IMR-90 (cell line): ENCODE results near the gene CEACAM6. TPM values are rescaled to one million over a fixed set of nuclear protein-coding genes. Genes with fewer than 3 reads are reported as not detected.

Experiments
- ATAC-seq: fragments of 200-7000 bp; cut with Tn5 transposase; 2 replicates; pipeline ENCODE4 v1.9.1; 2020; ENCODE audit warnings: low read depth, mild to moderate bottlenecking, moderate library complexity
- BruUV-seq: library from RNA; stranded (reverse); fragments of 400-500 nt; replicated peaks from 2 replicates; lab custom pipeline; 2021; lab: Mats Ljungman, UMichigan
- CTCF ChIA-PET: fragments of 300-600 bp; formaldehyde crosslinking; extraction: SDS; loops from one replicate; lab custom pipeline; 2021; ENCODE audit warnings: antibody characterized with exemption; lab: Yijun Ruan, JAX
- POLR2A ChIA-PET: fragments of 300-600 bp; sonication (Branson Sonifier 250); formaldehyde crosslinking; loops from one replicate; lab custom pipeline; 2022; ENCODE audit warnings: antibody characterized with exemption; ENCODE audit not compliant: unreplicated experiment; lab: Charles Lee
- DNase-seq: peaks from one replicate; pipeline ENCODE4 v3.0.0; 2013
- H2AFZ ChIP-seq: replicated peaks from 2 replicates; pipeline ENCODE3; 2013; ENCODE audit warnings: low read length, mild to moderate bottlenecking; ENCODE audit not compliant: poor library complexity
- H2AK5ac ChIP-seq: 2 replicates; pipeline ENCODE4 v1.6.1; 2013; ENCODE audit warnings: low read depth, low read length, inconsistent platforms
- H2AK9ac ChIP-seq: replicated peaks from 2 replicates; pipeline ENCODE3; 2013; ENCODE audit warnings: mild to moderate bottlenecking, low read depth, low read length, moderate library complexity; ENCODE audit not compliant: poor library complexity
- H2BK120ac ChIP-seq: 2 replicates; pipeline ENCODE4 v1.6.1; 2013; ENCODE audit warnings: low read depth, low read length, inconsistent platforms
- H2BK15ac ChIP-seq: 3 replicates; pipeline ENCODE4 v1.6.1; 2013; ENCODE audit warnings: low read depth, low read length, inconsistent platforms
- H2BK20ac ChIP-seq: 2 replicates; pipeline ENCODE4 v1.6.1; 2013; ENCODE audit warnings: low read depth, mild to moderate bottlenecking, inconsistent platforms, low read length, moderate library complexity
- H2BK5ac ChIP-seq: 2 replicates; pipeline ENCODE4 v1.6.1; 2013; ENCODE audit warnings: mild to moderate bottlenecking, low read depth, low read length, inconsistent platforms; ENCODE audit not compliant: poor library complexity, severe bottlenecking
- H3K14ac ChIP-seq: replicated peaks from 2 replicates; pipeline ENCODE4 v1.6.1; 2013; ENCODE audit warnings: low read depth, low read length, inconsistent platforms
- H3K18ac ChIP-seq: 2 replicates; pipeline ENCODE4 v1.6.1; 2013; ENCODE audit warnings: low read depth, low read length, control low read depth
- H3K23ac ChIP-seq: 2 replicates; pipeline ENCODE4 v1.6.1; 2013; ENCODE audit warnings: low read depth, low read length, inconsistent platforms
- H3K27ac ChIP-seq: 2 replicates; pipeline ENCODE4 v1.5.1; 2013; ENCODE audit warnings: mild to moderate bottlenecking, control low read depth, low read length; ENCODE audit not compliant: insufficient read depth
- H3K27me3 ChIP-seq: 2 replicates; pipeline ENCODE4 v1.6.1; 2013; ENCODE audit warnings: low read length; ENCODE audit not compliant: control insufficient read depth, insufficient read depth
- H3K36me3 ChIP-seq: 2 replicates; pipeline ENCODE4 v1.6.1; 2013; ENCODE audit warnings: low read length, mixed read lengths; ENCODE audit not compliant: control insufficient read depth, insufficient read depth
- H3K4ac ChIP-seq: 2 replicates; pipeline ENCODE4 v1.6.1; 2013; ENCODE audit warnings: low read depth, low read length, inconsistent platforms
- H3K4me1 ChIP-seq: 2 replicates; pipeline ENCODE4 v1.6.1; 2013; ENCODE audit warnings: low read length, mixed read lengths; ENCODE audit not compliant: control insufficient read depth, insufficient read depth
- H3K4me2 ChIP-seq: 2 replicates; pipeline ENCODE4 v1.6.1; 2013; ENCODE audit warnings: low read depth, mild to moderate bottlenecking, control low read depth, low read length, moderate library complexity
- H3K4me3 ChIP-seq: 2 replicates; pipeline ENCODE4 v1.5.1; 2013; ENCODE audit warnings: low read depth, mild to moderate bottlenecking, control low read depth, low read length, moderate library complexity; ENCODE audit not compliant: insufficient read depth
- H3K56ac ChIP-seq: 2 replicates; pipeline ENCODE4 v1.6.1; 2013; ENCODE audit warnings: low read length, inconsistent platforms; ENCODE audit not compliant: insufficient read depth; ENCODE audit errors: extremely low read depth
- H3K79me1 ChIP-seq, 2 experiments: 2 replicates each; pipeline ENCODE4 v1.6.1; 2013; ENCODE audit warnings: low read length in 2 of 2, inconsistent platforms in 1 of 2, low read depth in 1 of 2
- H3K9ac ChIP-seq: 2 replicates; pipeline ENCODE4 v1.6.1; 2013; ENCODE audit warnings: low read depth, low read length, control low read depth
- H3K9me1 ChIP-seq: 2 replicates; pipeline ENCODE4 v1.6.1; 2013; ENCODE audit warnings: low read length, inconsistent platforms; ENCODE audit not compliant: insufficient read depth
- H3K9me3 ChIP-seq: 2 replicates; pipeline ENCODE4 v1.6.1; 2013; ENCODE audit warnings: low read length; ENCODE audit not compliant: control insufficient read depth, insufficient read depth
- H4K20me1 ChIP-seq: 2 replicates; pipeline ENCODE4 v1.6.1; 2013; ENCODE audit warnings: low read length, inconsistent platforms; ENCODE audit not compliant: insufficient read depth
- H4K5ac ChIP-seq: 2 replicates; pipeline ENCODE4 v1.6.1; 2013; ENCODE audit warnings: mild to moderate bottlenecking, low read depth, low read length, control low read depth
- H4K8ac ChIP-seq, 2 experiments: 2 replicates each; pipeline ENCODE4 v1.6.1; 2013; ENCODE audit warnings: low read depth in 2 of 2, low read length in 2 of 2, control low read depth in 1 of 2, inconsistent platforms in 1 of 2
- H4K91ac ChIP-seq: 2 replicates; pipeline ENCODE4 v1.6.1; 2013; ENCODE audit warnings: low read depth, low read length, inconsistent platforms; ENCODE audit not compliant: insufficient read depth
- BHLHE40 ChIP-seq: fragments of 150-350 bp; IDR thresholded peaks from 2 replicates; pipeline ENCODE4 v1.6.1; 2016; ENCODE audit warnings: mild to moderate bottlenecking, low read depth, low read length
- CEBPB ChIP-seq: IDR thresholded peaks from 2 replicates; pipeline ENCODE4 v1.6.1; 2012; ENCODE audit warnings: low read depth, low read length, improper control_type of control experiment
- CHD1 ChIP-seq: IDR thresholded peaks from 2 replicates; pipeline ENCODE4 v1.6.1; 2012; ENCODE audit warnings: low read depth, low read length, improper control_type of control experiment
- FOS ChIP-seq: fragments of 150-350 bp; IDR thresholded peaks from 2 replicates; pipeline ENCODE4 v1.6.1; 2016; ENCODE audit warnings: low read depth, low read length
- MAFK ChIP-seq: IDR thresholded peaks from 2 replicates; pipeline ENCODE4 v1.6.1; 2012; ENCODE audit warnings: low read depth, low read length, improper control_type of control experiment
- MAZ ChIP-seq: IDR thresholded peaks from 2 replicates; pipeline ENCODE4 v1.6.1; 2012; ENCODE audit warnings: low read depth, mild to moderate bottlenecking, low read length, improper control_type of control experiment, moderate library complexity, borderline replicate concordance
- MXI1 ChIP-seq: IDR thresholded peaks from 2 replicates; pipeline ENCODE4 v1.6.1; 2012; ENCODE audit warnings: low read depth, mild to moderate bottlenecking, low read length, moderate library complexity, borderline replicate concordance
- NFE2L2 ChIP-seq: fragments of 150-350 bp; IDR thresholded peaks from 2 replicates; pipeline ENCODE4 v1.6.1; 2016; ENCODE audit warnings: low read depth, mild to moderate bottlenecking, low read length
- POLR2A ChIP-seq: IDR thresholded peaks from 2 replicates; pipeline ENCODE4 v1.6.1; 2012; ENCODE audit warnings: mild to moderate bottlenecking, low read depth, low read length
- RCOR1 ChIP-seq: IDR thresholded peaks from 2 replicates; pipeline ENCODE4 v1.6.1; 2012; ENCODE audit warnings: mild to moderate bottlenecking, low read length, improper control_type of control experiment; ENCODE audit not compliant: insufficient replicate concordance
- RFX5 ChIP-seq: IDR thresholded peaks from 2 replicates; pipeline ENCODE4 v1.8.0; 2012; ENCODE audit warnings: low read depth, mild to moderate bottlenecking, low read length, moderate library complexity
- SMC3 ChIP-seq: fragments of 150-350 bp; IDR thresholded peaks from 2 replicates; pipeline ENCODE4 v1.6.1; 2016; ENCODE audit warnings: low read depth, mild to moderate bottlenecking, antibody characterized with exemption, low read length, moderate library complexity
- WGBS, 2 experiments: methylation state at CpG; one replicate each; pipeline versions ENCODE4 v1.1.5 to v1.1.7; 2013; ENCODE audit warnings: missing lambda C conversion rate in 2 of 2; ENCODE audit not compliant: insufficient read length in 1 of 2; ENCODE audit errors: extremely low coverage in 2 of 2; 5-methylcytosine and 5-hydroxymethylcytosine counted together
- dilution Hi-C: fragments of 300-500 bp; cut with HindIII; formaldehyde crosslinking; loops from one replicate; pipeline ENCODE4 v1.14.3; 2018; ENCODE audit warnings: low sequenced_read_pairs; ENCODE audit not compliant: unreplicated experiment
- in situ Hi-C: fragments of 300-500 bp; cut with MboI; formaldehyde crosslinking; loops from 3 replicates; pipeline ENCODE4 v1.14.3; 2019; ENCODE audit warnings: low sequenced_read_pairs, inconsistent platforms, mixed read lengths
- intact Hi-C: fragments of 100-400 bp; cut with micrococcal nuclease; formaldehyde crosslinking; loops from 2 replicates; pipeline ENCODE4 v1.10.0; 2022
- polyA plus RNA-seq, 3 experiments: library from polyadenylated mRNA; depleted of rRNA; stranded (reverse); fragments of >200 nt; gene quantifications; 2 replicates each; pipeline ENCODE4 v1.2.3, GENCODE V29; 2012; ENCODE audit warnings: low replicate concordance in 1 of 3
- total RNA-seq: library from RNA; depleted of rRNA; stranded (reverse); fragments of >200 nt; gene quantifications from 2 replicates; pipeline ENCODE4 v1.2.3, GENCODE V29; 2012
- TF ChIP-seq, protein P1 (sequence below): conservative IDR thresholded peaks from 2 replicates; pipeline ENCODE4 v1.5.1; 2012; ENCODE audit warnings: mild to moderate bottlenecking, low read depth, low read length, improper control_type of control experiment
- TF ChIP-seq, protein P2 (sequence below): fragments of 150-350 bp; IDR thresholded peaks from 2 replicates; pipeline ENCODE4 v1.6.1; 2016; ENCODE audit warnings: low read depth, mild to moderate bottlenecking, low read length, moderate library complexity, borderline replicate concordance
- TF ChIP-seq, protein P3 (sequence below): fragments of 150-350 bp; IDR thresholded peaks from 2 replicates; pipeline ENCODE4 v1.6.1; 2017; ENCODE audit warnings: mild to moderate bottlenecking, antibody characterized with exemption, low read length, low read depth

The CEACAM6 gene
- total and polyA plus RNA-seq, 2 of the 4 experiments (the other 2 are of a cell fraction) = not detected

DNA sequence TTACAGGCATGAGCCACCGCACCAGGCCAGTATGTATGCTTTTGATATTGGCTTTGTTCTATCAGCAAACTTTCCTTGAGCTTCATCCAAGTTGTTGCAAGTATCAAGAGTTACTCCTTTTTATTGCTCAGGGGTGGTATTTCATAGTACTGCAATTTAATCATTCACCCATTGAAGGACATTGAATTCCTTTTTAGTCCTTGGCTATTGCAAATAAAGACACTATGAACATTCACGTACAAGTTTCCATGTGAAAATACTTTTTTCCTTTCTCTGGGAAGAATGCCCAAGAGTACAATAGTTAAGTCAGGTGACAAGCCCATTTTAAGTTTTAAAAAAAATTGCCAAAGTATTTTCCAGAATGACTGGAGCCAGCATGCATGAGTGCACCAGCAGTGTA, 61.4 kb downstream of the CEACAM6 start:
- Histone ChIP-seq H2AK5ac (no peak overlapping the region), H3K18ac (no peak overlapping the region), H4K91ac (no peak overlapping the region), H3K27ac (no peak overlapping the region), H3K36me3 (no peaks in the 10 kb centered on the region), H3K56ac (no peak overlapping the region), H4K8ac (no peak overlapping the region), H3K4me1 (no peaks in the 10 kb centered on the region), H3K79me1 (no peaks in the 10 kb centered on the region), H3K4me2 (no peak overlapping the region), H3K14ac (no peak overlapping the region), H3K9me1 (no peaks in the 10 kb centered on the region), H4K5ac (no peak overlapping the region), H2BK5ac (no peak overlapping the region), H3K27me3 (no peaks in the 10 kb centered on the region; the same call in 1 of the 2 replicates), H2BK20ac (no peak overlapping the region), H2BK15ac (no peak overlapping the region), H2BK120ac (no peak overlapping the region), H2AFZ (no peak overlapping the region), H3K4me3 (no peak overlapping the region), H2AK9ac (no peak overlapping the region), H3K9me3 (no peaks in the 10 kb centered on the region), H3K9ac (no peak overlapping the region), H3K23ac (no peak overlapping the region), H4K20me1 (no peaks in the 10 kb centered on the region), H3K4ac (no peak overlapping the region)
- ATAC-seq = no peak
- dilution Hi-C loops = no loop called here
- ChIA-PET POLR2A (no interaction called here), CTCF (no interaction called here)
- no peak for DNase-seq
- intact Hi-C loops = no loop called here
- TF ChIP-seq RFX5 = no peak
- TF ChIP-seq FOS = no peak
- TF ChIP-seq, protein P1, sequence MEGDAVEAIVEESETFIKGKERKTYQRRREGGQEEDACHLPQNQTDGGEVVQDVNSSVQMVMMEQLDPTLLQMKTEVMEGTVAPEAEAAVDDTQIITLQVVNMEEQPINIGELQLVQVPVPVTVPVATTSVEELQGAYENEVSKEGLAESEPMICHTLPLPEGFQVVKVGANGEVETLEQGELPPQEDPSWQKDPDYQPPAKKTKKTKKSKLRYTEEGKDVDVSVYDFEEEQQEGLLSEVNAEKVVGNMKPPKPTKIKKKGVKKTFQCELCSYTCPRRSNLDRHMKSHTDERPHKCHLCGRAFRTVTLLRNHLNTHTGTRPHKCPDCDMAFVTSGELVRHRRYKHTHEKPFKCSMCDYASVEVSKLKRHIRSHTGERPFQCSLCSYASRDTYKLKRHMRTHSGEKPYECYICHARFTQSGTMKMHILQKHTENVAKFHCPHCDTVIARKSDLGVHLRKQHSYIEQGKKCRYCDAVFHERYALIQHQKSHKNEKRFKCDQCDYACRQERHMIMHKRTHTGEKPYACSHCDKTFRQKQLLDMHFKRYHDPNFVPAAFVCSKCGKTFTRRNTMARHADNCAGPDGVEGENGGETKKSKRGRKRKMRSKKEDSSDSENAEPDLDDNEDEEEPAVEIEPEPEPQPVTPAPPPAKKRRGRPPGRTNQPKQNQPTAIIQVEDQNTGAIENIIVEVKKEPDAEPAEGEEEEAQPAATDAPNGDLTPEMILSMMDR = no peak
- no peak for TF ChIP-seq RCOR1
- TF ChIP-seq MXI1 = no peak
- no peak for TF ChIP-seq MAZ
- no peak for TF ChIP-seq MAFK
- TF ChIP-seq POLR2A = no peak
- no peak for TF ChIP-seq CHD1
- TF ChIP-seq, protein P2, sequence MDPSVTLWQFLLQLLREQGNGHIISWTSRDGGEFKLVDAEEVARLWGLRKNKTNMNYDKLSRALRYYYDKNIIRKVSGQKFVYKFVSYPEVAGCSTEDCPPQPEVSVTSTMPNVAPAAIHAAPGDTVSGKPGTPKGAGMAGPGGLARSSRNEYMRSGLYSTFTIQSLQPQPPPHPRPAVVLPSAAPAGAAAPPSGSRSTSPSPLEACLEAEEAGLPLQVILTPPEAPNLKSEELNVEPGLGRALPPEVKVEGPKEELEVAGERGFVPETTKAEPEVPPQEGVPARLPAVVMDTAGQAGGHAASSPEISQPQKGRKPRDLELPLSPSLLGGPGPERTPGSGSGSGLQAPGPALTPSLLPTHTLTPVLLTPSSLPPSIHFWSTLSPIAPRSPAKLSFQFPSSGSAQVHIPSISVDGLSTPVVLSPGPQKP = no peak
- no peak for TF ChIP-seq SMC3
- no peak for TF ChIP-seq NFE2L2
- TF ChIP-seq CEBPB = no peak
- TF ChIP-seq BHLHE40 = no peak
- TF ChIP-seq, protein P3, sequence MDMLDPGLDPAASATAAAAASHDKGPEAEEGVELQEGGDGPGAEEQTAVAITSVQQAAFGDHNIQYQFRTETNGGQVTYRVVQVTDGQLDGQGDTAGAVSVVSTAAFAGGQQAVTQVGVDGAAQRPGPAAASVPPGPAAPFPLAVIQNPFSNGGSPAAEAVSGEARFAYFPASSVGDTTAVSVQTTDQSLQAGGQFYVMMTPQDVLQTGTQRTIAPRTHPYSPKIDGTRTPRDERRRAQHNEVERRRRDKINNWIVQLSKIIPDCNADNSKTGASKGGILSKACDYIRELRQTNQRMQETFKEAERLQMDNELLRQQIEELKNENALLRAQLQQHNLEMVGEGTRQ = no peak
- WGBS, 2 experiments = no CpG with 5 or more reads among the region's 2 CpGs
- BruUV-seq = no TSS peak
- in situ Hi-C loops = no loop called here
